Activated CD4-positive, alpha-beta T cell treated with anti-CD3 and anti-CD28 coated beads for 24 hours (primary cell): Measurements from ENCODE around the gene NEFH.
"Not testable (repeated sequence)": the region's sequence is repeated elsewhere in the genome, so short reads cannot be mapped to it uniquely, and the experiment has no call there.

ENCODE experiments used
- DNase-seq, 2 donors: peaks; one replicate each; pipeline ENCODE4 v3.0.0-alpha.2; 2020; ENCODE audit warnings: low read depth in 2 of 2

Gene NEFH

GRCh38 chr22:29464581-29464980, 15.4 kb upstream of the NEFH start:
- DNase-seq, result no peak

DNA sequence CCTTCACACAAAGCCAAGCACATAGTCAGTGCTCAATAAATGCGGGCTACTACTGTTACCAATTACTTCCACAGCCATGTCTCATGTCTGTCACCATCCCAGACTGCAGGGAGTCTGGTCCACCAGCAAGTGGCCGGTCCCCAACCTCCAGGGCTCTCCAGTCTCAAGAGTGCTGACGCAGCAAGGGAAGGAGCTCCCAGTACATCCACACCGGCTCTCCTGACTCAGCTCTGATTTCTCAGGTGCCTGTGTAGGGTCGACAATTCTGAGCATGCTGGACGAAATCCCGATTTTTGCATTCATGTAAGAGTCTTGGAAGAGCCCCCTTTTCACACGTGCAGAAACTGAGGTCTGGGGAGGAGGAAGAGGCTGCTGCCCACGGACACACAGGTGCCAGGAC, 10.3 kb upstream of the NEFH start:
- DNase-seq, result no peak

- DNase-seq, result peak; percentile 56 to 64
Observed at GRCh38 chr22:29470159-29470855, 9.7 kb upstream of the NEFH start.

- DNase-seq, result no peak
Observed at GRCh38 chr22:29473001-29473400, 7.0 kb upstream of the NEFH start.

DNA sequence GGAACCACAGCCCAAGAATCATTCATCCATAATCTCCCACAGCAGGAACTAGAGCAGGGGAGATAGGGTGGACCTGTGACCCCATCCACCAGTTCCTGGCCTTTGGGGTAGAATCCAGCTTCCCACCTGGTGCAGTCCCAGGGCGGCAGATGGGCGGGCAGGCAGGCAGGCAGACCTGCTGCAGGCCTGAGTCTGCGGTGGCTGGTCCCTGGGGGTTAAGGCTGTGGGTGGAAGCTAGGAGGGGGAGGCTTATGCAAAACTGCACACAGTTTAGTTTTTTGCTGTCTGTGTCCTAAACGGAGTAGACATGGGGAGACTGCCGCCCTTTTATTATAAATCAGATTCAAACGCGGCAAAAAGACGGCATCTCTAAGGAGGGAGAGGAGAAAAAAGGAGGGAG, 4.5 kb upstream of the NEFH start:
- DNase-seq, result no peak

GRCh38 chr22:29476116-29476515, 3.9 kb upstream of the NEFH start:
- DNase-seq, result no peak

- DNase-seq, result no peak
Observed at GRCh38 chr22:29477723-29478318, 2.2 kb upstream of the NEFH start.

- DNase-seq, result no peak
Observed at GRCh38 chr22:29478326-29479276, 1.4 kb upstream of the NEFH start.

- no peak for DNase-seq
Observed at GRCh38 chr22:29480262-29480511, 169 bp downstream of the NEFH start.

GRCh38 chr22:29480512-29481264, 670 bp downstream of the NEFH start:
- DNase-seq, result peak in 1 of 2 donors; percentile 14

DNA sequence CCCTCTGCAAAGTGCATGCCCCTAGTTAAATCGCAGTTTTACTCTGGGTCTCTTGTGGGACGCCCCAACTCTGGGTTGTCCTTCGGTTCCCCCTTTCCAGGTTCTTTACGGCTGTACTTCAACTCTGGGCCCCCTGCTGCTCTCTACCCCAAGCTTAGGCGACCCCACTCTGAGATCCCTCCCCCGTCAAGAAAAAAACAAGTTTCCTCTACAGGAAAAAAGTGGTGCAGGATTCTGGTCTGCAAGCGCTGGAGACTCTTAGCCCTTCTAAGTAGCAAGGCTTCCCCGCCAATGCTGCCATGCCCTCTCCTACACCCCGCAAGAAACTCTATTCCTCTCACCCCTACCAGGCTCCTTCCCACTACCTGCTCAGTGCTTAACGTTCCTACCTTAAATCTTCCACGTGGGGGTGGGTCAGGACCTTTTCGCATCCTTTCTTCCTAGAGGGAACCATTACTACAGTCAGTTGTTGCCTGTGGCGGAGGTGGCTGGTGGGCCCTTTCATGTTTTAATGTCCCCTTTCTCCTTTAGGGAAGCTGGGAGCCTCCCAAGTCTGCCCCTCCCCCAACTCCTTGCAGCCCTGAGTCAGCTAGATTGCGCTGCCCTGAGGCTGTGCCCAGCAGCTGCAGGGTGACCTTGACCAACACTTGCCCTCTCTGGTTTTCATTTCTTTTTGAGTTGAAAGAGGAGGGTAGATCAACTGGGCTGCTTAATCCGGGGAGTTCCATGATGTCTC, 1.4 kb downstream of the NEFH start:
- DNase-seq, result no peak

GRCh38 chr22:29482253-29482652, 2.2 kb downstream of the NEFH start:
- no peak for DNase-seq

- DNase-seq, result no peak
Observed at GRCh38 chr22:29482726-29483125, 2.7 kb downstream of the NEFH start.

DNA sequence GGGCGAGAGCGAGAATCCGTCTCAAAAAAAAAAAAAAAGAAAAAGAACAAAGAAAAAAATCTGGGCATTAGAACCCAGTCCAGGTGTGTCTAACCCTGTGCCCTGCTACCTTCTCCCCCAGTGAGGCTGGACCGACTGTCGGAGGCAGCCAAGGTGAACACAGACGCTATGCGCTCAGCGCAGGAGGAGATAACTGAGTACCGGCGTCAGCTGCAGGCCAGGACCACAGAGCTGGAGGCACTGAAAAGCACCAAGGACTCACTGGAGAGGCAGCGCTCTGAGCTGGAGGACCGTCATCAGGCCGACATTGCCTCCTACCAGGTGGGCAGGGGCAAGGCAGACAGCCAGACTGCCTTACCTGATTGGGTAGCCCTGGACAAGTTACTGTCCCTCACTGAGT, 3.2 kb downstream of the NEFH start:
- no peak for DNase-seq

- DNase-seq, result no peak
Observed at GRCh38 chr22:29484642-29485041, 4.6 kb downstream of the NEFH start.

DNA sequence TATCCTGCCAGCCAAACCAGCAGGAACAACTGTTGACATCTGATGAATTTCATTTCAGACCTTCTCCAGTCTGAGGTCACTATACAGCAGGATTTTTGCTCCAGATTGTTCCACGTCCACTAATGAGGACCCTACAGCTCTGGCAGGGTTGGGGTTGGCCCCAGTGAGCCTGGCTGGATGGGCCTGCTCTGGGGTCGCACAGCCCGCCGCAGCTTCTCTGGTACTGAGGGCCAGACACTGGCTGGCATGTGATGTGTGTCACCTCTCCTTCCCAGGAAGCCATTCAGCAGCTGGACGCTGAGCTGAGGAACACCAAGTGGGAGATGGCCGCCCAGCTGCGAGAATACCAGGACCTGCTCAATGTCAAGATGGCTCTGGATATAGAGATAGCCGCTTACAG, 5.4 kb downstream of the NEFH start:
- no peak for DNase-seq

DNA sequence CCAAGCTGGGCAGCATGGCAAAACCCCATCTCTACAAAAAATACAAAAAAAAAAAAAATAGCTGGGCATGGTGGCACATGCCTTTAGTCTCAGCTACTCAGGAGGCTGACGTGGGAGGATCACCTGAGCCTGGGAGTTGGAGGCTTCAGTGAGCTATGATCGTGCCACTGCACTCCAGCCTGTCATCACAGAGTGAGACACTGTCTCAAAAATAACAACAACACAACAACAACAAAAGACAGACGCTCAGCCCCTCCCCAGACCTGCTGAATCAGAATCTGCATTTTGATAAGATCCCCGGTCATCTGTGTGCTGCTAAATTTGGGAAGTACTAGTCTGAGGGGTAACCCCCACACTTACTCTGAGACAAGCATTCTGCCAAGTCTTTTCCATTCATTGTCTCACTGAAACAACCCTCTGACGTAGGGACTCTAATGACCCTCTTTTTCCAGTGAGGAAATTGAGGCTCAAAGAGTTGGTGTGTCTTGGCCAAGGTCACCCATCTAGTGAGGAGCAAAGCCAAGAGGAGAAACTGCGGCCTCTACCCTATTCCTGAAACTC, 7.5 kb downstream of the NEFH start:
- no peak for DNase-seq

DNA sequence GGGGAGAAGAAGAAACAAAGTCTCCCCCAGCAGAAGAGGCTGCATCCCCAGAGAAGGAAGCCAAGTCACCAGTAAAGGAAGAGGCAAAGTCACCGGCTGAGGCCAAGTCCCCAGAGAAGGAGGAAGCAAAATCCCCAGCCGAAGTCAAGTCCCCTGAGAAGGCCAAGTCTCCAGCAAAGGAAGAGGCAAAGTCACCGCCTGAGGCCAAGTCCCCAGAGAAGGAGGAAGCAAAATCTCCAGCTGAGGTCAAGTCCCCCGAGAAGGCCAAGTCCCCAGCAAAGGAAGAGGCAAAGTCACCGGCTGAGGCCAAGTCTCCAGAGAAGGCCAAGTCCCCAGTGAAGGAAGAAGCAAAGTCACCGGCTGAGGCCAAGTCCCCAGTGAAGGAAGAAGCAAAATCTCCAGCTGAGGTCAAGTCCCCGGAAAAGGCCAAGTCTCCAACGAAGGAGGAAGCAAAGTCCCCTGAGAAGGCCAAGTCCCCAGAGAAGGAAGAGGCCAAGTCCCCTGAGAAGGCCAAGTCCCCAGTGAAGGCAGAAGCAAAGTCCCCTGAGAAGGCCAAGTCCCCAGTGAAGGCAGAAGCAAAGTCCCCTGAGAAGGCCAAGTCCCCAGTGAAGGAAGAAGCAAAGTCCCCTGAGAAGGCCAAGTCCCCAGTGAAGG, 9.2 kb downstream of the NEFH start:
- not testable (repeated sequence) for DNase-seq

DNA sequence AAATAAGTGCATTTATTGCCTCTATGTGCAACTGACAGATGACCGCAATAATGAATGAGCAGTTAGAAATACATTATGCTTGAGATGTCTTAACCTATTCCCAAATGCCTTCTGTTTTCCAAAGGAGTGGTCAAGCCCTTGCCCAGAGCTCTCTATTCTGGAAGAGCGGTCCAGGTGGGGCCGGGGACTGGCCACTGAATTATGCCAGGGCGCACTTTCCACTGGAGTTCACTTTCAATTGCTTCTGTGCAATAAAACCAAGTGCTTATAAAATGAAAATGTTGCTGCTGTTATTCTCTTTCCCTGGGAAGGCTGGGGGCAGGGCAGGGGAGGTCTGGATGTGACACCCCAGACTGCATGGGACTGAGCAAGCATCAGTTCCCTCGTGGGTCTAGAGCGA, 11.0 kb downstream of the NEFH start:
- no peak for DNase-seq

DNA sequence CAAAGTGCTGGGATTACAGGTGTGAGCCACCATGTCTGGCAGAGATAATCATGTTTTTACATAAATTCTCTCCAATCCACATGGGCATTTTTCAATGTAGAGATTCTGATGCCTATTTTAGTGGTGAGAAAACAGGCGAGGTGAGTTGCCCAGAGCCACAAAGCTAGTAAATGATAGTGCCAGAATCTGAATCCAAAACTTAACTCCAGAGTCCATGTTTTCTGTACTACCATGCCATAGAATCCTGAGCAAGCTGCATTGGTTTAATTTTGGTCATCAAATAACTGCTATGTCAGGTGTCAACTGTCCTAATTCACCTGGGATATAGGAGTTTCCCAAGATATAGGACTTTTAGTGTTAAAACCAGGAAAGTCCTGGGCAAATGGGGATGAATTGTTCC, 13.6 kb downstream of the NEFH start:
- DNase-seq, result no peak

DNA sequence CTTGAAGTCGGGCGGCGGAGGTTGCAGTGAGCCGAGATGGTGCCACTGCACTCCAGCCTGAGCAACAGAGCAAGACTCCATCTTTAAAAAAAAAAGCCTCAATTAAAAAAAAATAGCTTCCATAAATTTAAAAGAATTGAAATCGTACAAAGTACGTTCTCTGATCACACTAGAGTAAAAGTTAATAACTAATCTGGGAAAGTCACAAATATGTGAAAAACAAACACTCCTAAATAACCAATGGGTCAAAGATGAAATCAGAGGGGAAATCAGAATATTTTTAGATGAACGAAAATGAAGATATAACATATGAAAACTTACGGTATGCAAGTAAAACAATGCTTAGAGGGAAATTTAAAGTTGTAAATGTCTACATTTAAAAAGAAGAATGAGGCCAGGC, 19.8 kb downstream of the NEFH start:
- no peak for DNase-seq
